IPS DF 4.7 (cell line): Measurements from ENCODE around the gene CEACAM16.

ENCODE experiments used
- DNase-seq: peaks from one replicate; pipeline ENCODE4 v3.0.0-alpha.2; 2013; ENCODE audit warnings: low spot score; ENCODE audit errors: extremely low read depth

CEACAM16 gene

DNA sequence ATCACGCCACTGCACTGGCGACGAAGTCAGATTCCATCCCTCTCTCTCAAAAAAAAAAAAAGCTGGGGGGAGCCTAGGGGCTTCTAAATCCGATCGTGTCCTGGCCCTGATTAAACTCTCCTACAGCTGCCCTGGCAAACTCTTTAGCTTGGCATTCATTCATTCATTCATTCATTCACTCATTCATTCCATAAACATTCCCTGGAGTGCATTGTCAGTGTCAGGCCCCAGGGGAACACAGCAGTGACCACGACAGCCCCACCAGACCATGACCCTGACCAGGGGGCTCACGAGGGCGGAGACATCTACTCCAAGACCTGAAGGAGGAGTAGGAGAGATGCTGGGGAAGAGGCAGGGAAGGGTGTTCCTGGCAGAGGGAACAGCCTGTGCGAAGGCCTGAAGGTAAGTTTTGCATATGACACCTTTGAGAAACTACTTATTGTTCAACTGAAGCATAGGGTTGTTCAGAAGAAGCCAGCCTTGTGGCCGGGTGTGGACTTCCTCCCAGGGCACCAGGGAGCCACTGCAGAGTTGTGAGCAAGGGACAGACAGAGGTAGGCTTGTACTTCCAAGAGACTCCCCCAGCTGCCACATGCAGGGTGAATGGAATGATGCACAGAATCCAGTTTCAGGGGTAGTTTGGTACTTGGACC is 24.5 kb downstream of the CEACAM16 start:
- DNase-seq = no peak

DNA sequence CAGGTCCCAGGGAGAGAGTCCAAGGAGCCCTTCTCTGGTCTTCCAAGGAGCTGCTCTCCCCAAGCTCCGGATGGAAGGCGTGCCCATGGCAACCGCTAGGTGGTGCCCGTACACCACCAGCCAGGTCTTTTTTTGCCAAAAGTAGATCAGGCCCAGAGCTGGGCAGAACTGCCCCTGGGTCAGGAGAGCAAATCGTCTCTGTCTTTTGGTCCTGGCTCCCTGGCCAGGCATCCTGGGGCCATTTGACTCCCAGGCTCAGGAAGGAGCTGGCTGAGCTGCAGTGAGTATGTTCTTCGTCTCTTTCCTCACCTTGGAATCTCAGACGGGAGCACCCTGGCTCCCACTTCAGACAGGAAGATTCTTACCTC is 25.0 kb downstream of the CEACAM16 start:
- DNase-seq = no peak

DNA sequence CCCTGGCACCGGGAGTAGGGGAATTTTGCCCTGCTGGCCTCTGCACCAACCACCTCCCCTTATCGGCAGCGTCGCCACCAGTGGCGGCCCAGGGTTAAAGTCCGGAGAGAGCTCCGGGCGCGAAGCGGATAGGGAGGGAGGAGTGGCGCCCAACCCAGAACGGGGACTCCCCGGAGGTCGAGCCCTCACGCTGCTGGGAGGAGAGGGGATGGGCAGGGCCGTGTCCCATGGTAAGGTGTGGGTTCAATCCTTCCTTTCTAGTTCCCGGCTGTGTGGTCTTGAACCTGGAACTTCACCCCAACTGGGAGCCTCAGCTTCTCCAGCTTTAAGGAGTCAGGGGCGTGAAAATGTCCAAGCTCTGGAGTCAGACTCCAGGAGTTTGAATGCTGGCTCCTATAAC is 26.3 kb downstream of the CEACAM16 start:
- no peak for DNase-seq

DNA sequence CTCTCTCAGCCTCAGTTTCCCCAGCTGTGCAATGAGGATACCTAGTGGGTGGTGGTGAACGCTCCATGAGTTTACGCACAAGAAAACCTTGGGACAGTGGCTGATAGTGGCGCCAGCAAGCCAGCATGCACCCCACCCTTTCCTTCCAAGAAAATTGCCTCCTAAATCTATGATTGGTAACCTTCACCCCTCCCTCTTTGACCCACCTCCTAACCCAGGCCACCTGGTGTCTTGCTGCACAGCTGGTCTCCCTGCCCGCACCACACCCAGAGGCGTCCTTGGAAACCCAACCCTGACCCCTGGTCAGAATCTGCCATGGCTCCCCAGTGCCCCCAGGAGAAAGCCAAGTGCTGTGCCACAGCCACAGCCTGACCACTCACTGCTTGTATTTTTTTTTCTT is 26.7 kb downstream of the CEACAM16 start:
- no peak for DNase-seq

DNA sequence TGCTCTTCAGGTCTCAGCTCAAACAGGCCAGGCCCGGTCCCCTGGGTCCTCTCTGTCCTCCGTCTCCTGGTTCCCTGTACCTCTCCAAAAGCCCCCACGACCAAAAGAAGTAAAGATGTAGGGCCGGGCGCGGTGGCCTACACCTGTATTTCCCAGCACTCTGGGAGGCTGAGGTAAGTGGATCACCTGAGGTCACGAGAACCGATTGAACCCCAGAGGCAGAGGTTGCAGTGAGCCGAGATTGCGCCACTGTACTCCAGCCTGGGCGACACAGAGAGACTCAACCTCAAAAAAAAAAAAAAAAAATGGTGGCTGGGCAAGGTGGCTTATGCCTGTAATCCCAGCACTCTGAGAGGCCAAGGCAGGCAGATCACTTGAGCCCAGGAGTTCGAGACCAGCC is 27.5 kb downstream of the CEACAM16 start:
- no peak for DNase-seq

DNA sequence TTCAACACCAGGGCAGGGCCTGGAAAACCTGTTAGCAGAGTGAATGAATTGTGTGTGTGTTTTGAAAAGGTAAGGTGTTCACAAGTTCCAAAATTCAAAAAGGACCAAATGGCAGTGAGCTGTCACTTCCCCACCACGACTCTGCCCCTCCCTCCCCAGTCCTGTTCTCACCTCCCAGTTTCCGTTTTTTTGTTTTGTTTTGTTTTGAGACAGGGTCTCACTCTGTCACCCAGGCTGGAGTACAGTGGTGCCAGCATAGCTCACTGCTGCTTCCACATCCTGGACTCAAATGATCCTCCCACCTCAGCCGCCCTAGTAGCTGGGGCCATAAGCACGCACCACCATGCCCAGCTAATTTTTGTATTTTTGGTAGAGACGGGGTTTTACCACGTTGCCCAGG is 29.2 kb downstream of the CEACAM16 start:
- DNase-seq = no peak

DNA sequence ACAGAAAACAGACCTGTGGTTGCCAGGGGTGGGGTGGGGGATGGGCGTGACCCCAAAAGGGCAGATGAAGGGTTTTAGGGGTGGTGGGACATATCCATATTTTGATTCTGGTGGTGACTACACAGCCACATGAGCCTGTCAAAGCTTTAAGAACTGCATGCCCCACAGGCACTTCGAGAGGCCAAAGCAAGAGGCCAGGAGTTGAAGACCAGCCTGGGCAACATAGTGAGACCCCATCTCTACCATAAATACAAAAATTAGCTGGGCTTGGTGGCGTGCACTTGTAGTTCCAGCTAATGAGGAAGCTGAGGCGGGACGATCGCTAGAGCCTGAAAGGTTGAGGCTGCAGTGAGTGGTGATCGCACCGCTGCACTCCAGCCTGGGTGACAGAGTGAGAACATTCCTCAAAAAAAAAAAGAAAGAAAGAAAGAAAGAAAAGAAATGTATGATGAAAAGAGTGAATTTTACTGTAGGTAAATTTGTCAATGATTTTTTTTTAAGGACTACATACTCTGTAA is 30.6 kb downstream of the CEACAM16 start:
- no peak for DNase-seq

DNA sequence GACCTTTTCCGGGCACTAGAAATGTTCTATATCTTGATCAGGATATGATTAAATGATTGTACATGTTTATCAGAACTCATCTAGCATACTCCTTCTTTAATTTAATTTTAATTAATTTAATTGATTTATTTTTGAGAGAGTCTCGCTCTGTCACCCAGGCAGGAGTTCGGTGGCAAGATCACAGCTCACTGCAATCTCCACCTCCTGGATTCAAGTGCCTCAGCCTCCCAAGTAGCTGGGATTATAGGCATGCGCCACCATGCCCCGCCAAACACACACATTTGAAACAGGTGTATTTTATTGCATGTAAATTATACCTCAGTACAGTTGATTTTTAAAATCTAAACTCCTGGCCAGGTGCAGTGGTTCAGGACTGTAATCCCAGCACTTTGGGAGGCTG is 32.1 kb downstream of the CEACAM16 start:
- no peak for DNase-seq

DNA sequence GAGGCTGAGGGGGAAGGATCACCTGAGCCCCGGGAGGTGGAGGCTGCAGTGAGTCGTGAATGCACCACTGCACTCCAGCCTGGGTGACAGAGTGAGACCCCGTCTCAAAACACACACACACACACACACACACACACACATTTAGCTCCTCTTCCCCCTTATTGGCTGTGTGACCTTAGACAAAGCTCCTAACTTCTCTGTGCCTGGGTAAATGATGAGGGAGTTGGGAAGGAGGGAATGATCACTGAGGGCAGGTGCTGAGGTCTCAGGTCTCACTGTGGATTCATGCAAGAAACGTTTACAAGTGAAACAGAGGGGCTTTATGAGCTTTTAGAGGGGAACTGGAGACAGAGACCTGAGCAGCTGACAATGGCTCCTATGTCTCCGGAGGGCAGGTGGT is 32.7 kb downstream of the CEACAM16 start:
- no peak for DNase-seq

DNA sequence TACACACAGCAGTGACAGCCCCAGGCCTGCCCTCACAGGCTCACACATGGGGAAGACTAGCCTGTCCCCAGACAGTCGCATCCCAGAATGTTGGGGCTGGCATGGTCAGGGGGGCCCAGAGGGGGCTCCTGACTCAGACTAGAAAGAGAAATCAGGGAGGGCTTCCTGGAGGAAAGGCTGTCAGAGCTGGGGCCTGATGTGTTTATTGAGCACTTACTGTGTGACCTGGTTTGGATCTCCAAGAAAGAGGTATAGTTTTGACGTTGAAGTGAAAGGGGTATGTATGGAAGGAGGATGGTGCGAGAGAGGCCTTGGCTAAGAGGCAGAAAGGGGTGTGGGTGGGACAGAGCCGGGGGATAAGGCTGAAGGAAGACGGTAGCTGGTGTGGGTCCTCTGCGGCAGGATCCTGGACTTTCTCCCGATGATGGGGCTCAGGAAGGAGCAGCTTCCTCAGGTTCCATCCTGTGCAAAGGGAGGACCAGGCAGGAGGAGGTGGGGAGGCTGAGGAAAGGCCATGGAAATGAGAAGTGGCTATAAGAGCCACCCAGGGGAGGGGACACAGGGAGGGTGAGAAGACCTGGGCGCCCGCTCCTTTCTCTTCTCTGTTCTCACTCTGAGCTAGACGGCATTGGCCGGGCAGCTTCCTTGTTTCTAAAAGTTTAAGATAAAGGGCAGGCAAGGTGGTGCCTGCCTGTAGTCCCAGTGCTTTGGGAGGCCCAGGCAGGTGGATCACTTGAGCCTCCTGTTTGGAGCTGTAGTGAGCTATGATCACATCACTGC is 33.5 kb downstream of the CEACAM16 start:
- DNase-seq = no peak

DNA sequence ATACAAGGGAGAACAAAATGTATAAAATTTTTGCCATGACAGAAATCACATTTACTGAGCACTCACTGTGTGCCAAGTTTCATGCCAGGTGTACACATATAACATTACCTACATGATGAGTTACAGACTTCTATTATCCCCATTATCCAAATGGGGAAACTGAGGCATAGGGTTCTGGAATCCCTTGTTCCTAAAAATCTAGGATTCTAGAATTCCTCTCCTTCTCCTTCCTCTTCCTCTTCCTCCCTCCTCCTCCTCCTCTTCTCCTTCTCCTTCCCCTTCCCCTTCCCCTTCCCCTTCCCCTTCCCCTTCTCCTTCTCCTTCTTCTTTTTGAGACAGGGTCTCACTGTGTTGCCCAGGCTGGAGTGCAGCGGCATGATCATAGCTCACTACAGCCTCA is 35.4 kb downstream of the CEACAM16 start:
- DNase-seq = no peak

DNA sequence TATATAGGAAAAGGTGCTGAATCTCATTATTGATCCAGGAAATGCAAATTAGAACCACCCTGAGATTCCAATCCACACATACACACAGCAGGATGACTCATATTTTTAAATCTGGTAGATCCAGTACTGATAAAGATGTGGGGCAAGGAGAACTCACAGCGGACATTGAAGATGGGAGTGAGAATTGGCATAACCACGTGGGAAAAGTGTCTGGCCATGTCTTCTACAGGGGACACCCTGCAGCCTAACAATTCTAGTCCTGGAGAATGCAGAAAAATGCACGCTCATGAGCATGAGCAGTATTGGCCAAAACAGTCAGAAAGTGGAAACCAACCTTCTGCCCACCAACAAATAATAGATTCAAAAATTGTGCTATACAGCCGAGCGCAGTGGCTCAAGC is 36.1 kb downstream of the CEACAM16 start:
- no peak for DNase-seq

DNA sequence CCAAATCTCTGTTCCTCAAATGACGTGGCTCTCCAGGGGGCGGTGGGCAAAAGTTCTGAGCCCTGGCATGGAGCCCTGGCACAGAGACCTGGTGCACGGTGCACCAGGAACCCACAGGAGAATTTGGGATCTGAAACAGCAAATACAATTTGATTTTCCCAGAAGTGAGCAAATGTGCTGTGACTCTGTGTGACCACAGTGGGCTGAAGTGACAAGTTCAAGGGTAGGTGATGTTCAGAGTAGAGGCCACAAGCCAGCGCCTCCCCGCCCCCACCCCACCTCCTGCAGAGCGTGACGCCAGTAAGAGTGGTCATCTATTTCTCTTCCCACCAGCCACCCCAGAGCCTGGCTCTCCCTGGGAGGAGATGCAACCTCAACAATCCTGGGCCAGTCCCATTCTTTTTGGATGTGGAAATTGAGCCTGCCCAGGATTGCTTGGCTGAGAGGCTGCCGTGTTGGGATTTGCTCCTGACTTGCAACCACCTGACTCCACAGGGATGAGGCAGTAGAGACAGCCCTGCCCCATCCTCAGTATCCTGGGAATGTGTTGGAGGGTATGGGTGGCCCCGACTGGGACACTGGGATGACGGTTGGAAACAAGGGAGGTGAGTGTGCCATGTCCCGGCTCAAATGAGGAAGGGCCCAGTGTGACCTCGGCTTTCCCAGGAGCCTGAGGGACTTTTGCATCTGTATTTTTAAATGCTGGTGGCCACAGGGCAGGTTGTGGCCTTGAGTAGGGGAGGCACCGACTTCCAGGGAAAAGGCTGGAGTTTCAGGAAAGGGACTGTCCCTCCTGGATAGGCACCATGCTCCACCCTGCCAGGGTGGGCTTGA is 38.5 kb downstream of the CEACAM16 start:
- DNase-seq = no peak

DNA sequence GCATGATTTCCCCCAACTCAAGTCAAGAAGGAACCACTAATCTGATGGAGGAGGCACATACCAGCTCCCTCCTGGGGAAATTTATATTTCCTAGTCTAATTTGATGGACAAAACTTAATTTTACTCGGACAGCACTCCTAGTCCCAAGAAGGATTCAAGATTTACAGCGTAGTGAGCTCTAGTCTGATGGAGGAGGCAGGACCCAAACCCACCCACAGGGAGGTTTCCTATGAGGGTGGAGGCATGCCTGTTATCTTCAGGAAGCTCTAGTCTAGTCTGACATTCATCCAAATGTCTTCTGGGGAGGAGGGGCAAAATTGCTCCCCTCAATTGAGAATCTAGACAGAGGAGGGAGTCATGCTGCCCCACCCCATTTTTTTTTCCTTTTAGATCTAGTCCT is 39.2 kb downstream of the CEACAM16 start:
- DNase-seq = no peak

DNA sequence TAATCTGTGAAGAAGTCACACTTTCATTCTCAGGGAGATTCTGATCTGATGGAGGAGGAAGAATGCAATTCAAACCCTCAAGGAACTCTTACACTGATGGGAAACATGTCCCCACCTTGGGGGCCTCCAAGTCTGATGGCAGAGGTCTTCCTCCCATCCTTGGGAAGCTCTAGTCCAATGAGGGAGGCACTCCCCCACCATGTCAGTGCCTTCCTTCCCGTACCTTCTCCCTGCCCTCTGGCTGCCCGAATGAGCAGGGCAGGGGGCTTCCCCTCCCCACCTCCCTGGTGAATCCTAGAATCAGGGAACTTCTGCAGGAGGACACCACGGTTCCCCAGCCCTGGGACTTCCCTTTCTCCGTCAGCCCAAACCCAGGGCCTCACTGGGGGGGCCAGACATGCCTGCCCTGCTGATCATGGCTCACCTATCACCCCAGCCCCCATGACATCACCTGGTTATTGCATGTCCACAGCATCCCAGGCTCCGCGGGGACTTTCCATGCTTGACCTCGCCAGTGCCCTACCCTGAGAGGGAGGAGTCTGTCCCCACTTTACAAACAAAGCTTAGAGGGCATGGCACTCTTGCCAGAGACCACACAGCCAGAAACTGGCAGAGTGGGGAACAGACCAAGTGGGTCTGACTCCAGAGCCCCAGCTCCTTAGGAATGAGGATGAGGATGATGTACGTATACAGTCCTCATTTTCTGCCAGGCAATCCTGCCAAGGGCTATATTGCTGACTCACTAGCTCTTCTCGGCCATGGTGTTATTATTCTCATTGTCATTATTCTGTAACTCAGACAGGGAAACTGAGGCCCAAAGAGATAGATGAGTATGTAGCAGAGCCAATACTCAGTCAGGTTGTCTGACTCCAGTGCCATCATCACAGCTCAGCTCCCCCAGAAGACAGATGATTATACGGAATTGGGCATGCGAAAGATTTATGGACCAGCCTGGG is 39.9 kb downstream of the CEACAM16 start:
- no peak for DNase-seq

DNA sequence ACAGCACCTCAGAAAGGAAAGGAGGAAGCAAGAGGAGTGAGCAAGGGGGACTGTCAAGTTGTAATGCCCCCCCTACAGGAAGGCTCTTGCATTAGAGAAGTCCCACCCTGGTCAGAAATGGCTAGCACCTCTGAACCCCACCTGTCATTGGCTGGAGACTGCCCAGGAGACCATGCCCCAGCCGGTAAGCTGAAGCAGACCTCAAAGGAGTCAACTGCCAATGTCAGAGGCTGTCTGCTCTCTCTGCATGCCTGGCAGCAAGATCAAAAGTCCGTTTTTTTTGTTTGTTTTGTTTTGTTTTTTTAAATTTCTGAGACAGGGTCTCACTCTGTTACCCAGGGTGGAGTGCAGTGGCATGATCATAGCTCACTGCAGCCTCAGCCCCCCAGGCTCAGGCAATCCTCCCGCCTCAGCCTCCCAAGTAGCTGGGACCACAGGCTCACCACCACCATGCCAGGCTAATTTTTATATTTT is 41.4 kb downstream of the CEACAM16 start:
- no peak for DNase-seq

DNA sequence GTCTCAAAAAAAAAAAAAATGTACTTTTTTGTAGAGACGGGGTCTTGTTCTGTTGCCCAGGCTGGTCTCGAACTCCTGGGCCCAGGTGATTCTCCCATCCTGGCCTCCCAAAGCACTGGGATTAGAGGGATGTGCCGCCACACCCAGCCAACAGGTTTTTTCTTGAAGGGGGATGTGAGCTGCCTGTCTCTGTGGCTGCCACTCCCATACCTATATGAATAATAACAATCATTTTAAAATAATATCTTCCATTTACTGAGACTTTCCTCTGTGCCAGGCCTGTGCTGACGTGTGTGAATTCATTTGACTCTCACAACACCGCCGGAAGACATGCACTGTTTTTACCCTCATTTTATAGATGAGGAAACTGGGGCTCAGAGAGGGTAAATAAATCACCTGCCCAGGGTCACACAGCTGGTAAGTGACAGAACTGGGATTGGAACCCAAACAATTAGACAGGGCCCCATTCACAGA is 42.3 kb downstream of the CEACAM16 start:
- no peak for DNase-seq

DNA sequence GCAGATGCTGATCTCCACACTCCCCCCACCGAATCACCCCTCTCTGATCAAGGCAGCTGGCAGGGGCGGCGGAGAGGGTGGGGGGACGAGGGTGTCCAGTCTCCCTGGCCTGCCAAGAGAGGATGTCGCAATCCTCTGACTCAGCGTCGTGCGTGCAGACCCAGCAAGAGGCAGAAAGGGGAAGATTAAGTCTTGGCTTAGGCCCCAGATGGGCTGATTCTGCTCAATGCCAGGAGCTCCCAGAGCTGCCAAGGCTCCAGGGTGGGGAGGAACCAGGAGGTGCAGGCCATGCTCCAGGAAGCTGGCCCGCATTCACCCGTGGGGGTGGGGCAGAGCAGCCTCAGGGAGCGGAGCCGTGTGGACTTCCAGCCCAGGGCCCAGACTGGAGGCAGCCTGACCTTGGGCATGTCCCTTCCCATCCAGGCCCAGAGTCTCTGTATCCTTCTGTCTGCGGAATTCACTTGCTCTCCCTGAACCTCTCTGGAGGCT is 42.9 kb downstream of the CEACAM16 start:
- DNase-seq = no peak

DNA sequence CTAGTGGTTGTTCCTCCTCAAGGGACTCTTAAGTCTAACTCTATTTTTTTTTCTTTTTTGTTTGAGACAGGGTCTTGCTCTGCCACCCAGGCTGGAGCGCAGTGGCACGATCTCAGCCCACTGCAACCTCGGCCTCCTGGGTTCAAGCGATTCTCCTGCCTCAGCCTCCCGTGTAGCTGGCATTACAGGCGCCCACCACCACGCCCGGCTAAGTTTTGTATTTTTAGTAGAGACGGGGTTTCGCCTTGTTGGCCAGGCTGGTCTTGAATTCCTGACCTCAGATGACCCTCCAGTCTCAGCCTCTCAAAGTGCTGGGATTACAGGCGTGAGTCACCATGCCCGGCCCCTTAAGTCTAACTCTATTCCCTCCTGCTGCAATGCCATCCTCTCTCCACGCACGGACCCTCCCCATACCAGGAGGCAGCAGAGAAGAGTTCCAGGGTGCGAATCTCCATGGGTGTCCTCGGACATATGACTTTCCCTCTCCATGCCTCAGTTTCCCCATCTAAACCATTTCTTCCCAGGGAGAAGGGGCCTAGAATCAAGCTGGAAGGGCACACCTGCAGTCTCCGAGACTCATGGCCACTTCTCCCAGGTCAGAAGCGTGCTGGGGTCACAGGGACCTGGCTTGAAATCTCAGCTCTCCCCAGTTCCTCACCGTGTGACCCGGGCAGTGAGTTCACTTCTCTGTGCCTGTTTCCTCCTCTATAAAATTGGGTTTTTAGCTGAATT is 43.5 kb downstream of the CEACAM16 start:
- no peak for DNase-seq

DNA sequence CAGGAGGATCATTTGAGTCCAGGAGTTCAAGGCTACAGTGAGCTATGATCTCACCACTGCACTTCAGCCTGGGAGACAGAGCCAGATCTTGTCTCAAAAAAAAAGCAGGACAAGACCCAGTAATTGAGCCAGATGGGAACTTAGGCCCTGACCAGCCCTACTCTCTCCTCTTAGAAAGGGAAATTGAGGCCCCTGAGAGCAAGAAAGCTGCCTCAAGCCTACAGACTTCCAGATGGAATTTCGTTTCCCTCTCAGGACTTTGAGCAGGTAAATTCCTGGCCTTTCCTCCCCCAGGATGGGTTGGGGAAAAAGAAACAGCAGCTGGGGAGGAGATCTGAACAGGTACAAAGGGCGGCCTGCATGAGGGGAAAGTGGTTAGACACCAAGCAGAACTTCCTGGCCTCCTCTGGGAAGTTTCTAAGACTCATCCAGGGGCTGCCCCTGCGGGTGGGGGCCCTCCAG is 46.0 kb downstream of the CEACAM16 start:
- no peak for DNase-seq
